ENCODE data around the gene RUFY3. TPM values are rescaled to one million over a fixed set of nuclear protein-coding genes. Genes with fewer than 3 reads are reported as not detected.
A peak's percentile ranks its signal among the peaks of the same experiment; 100 is the strongest.
"Not testable (repeated sequence)": the region's sequence is repeated elsewhere in the genome, so short reads cannot be mapped to it uniquely, and the experiment has no call there.

RUFY3 gene
- total RNA-seq, 1 donor from 2014 or later = 92.4 TPM

DNA sequence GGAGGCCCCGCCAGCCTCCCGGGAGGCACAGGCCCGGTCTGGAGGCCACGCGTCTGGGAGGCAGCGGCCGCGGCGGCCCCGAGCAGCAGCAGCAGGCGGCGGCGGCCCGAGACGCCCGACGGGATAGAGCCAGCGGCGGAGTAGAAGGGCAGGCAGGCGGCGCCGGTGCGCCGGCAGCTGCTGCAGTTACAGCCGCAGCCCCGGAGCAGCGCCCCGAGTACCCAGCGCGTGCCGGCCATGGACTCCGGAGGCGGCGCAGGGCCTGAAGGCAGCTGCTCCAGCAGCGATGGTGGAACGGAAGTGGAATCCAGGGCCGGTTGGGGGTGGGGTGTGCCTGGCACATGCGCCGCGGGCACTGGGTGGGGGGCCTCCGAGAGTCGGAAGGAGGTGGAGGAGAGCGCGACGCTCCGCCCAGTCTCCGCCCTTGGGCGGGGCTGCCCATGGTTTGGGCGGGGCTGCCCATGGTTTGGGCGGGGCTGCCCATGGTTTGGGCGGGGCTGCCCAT is 117.9 kb downstream of the RUFY3 start, which contains the start of gene GRSF1:
TSS of gene GRSF1 (minus strand) at position 302 of the 505 bp plus-strand sequence. CDS start at position 239, 63 bp downstream.
- ATAC-seq = peak; percentile 97 to 99
- Histone ChIP-seq H3K9me3 (no peaks in the 10 kb centered on the region), H3K4me1 (peaks cover 30% of the 10 kb centered on the region), H3K27ac (peak within 1 kb of the TSS; percentile 95), H3K4me3 (peak within 1 kb of the TSS; percentile 83), H3K36me3 (peaks cover 13% of the 10 kb centered on the region), H3K27me3 (ENCODE audit: low read depth) (no peaks in the 10 kb centered on the region)
- TF ChIP-seq CTCF (IDR thresholded peaks at IDR 0.05) = no peak
- intact Hi-C loops (cut with DNase I) = no loop called here
- DNase-seq = peak; percentile 97

DNA sequence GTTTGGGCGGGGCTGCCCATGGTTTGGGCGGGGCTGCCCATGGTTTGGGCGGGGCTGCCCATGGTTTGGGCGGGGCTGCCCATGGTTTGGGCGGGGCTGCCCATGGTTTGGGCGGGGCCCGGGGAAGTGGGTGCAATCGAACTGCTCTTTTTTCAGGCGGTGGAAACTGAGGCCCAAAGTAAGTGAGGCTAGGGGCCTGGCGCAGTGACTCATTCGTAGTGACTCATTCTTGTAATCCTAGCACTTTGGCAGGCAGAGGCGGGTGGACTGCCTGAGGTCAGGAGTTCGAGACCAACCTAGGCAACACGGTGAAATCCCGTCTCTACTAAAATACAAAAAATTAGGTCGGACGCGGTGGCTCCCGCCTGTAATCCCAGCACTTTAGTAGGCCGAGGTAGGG is 118.4 kb downstream of the RUFY3 start:
- Histone ChIP-seq H3K4me1 (peaks cover 30% of the 10 kb centered on the region), H3K4me3 (peak overlapping the region; percentile 14)
- H3K9me3 ChIP-seq; H3K27ac ChIP-seq; intact Hi-C loops (cut with DNase I); H3K27me3 ChIP-seq (ENCODE audit: low read depth); H3K36me3 ChIP-seq: not testable (repeated sequence)
- peak; percentile 66 for DNase-seq
- peak in 1 of 2 donors; percentile 2 for ATAC-seq

DNA sequence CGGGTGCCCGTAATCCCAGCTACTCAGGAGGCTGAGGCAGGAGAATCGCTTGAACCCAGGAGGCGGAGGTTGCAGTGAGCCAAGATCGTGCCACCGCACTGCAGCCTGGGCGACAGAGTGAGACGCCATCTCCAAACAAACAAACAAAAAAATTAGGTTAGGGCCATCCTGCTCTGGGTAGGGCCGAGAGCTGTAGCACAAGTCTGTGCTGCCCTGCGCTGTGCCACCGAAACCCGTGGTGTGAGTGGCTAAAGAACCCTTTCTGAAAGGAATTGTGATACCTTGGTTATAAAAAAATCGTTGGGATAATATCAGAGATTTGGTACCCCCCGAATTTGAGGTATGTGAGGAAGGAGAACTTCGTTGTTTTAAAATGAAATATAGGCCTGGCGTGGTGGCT is 118.9 kb downstream of the RUFY3 start:
- H3K4me3 ChIP-seq; intact Hi-C loops (cut with DNase I); H3K27me3 ChIP-seq (ENCODE audit: low read depth); H3K36me3 ChIP-seq; H3K9me3 ChIP-seq; ATAC-seq; DNase-seq; H3K27ac ChIP-seq: not testable (repeated sequence)
- H3K4me1 ChIP-seq = peaks cover 27% of the 10 kb centered on the region

DNA sequence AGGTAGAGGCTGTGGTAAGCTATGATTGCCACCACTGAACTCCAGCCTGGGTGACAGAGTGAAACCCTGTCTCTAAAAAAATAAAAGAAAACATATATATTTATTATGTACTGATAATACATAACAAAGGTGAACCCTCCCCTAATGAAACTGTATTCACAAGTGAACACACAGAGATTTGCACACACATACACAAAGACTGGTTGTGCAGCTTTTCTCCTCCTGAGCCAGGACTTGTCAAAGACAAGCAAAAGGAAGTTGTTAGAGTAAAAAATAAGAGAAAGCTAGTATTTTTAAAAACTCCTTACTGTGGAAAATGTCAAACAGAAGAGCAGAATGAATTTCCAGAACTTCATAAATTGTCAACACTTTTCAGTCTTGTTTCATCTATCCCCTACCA is 119.4 kb downstream of the RUFY3 start:
- TF ChIP-seq CTCF (IDR thresholded peaks at IDR 0.05) = no peak
- ATAC-seq = no peak
- no peak overlapping the region for H3K27ac ChIP-seq

GRCh38 chr4:70841951-70842350 is 120.2 kb downstream of the RUFY3 start:
- intact Hi-C loops (cut with DNase I) = no loop called here
- no peak for DNase-seq
- no peak overlapping the region for H3K27ac ChIP-seq

More for the DNA sequence above, 119.4 kb downstream of the RUFY3 start:
- Histone ChIP-seq H3K36me3 (no peaks in the 10 kb centered on the region), H3K9me3 (no peaks in the 10 kb centered on the region), H3K27me3 (ENCODE audit: low read depth) (no peaks in the 10 kb centered on the region), H3K4me3 (no peak overlapping the region), H3K4me1 (peaks cover 22% of the 10 kb centered on the region)
- intact Hi-C loops (cut with DNase I) = no loop called here
- no peak for DNase-seq

GRCh38 chr4:70842761-70843435 is 121.1 kb downstream of the RUFY3 start:
- Histone ChIP-seq H3K27me3 (ENCODE audit: low read depth) (no peaks in the 10 kb centered on the region), H3K4me1 (peaks cover 6% of the 10 kb centered on the region), H3K9me3 (no peaks in the 10 kb centered on the region), H3K36me3 (no peaks in the 10 kb centered on the region), H3K27ac (no peak overlapping the region), H3K4me3 (no peak overlapping the region)
- intact Hi-C loops (cut with DNase I) = no loop called here
- ATAC-seq = no peak
- no peak for DNase-seq
- no peak for TF ChIP-seq CTCF (IDR thresholded peaks at IDR 0.05)

More at GRCh38 chr4:70841951-70842350, 120.2 kb downstream of the RUFY3 start:
- H3K36me3 ChIP-seq = no peaks in the 10 kb centered on the region
- no peak for TF ChIP-seq CTCF (IDR thresholded peaks at IDR 0.05)
- no peak overlapping the region for H3K4me3 ChIP-seq
- no peaks in the 10 kb centered on the region for H3K9me3 ChIP-seq
- H3K27me3 ChIP-seq (ENCODE audit: low read depth) = no peaks in the 10 kb centered on the region
- no peak for ATAC-seq
- peaks cover 14% of the 10 kb centered on the region for H3K4me1 ChIP-seq

Data from lower lobe of right lung (tissue), 2 donors.